Left cardiac atrium (tissue), 4 donors: Measurements from ENCODE around the gene DNAJB11. TPM values are rescaled to one million over a fixed set of nuclear protein-coding genes. Genes with fewer than 3 reads are reported as not detected.

Experiments used
- ATAC-seq, 2 donors: fragments of 200-7000 bp; cut with Tn5 transposase; one replicate each; pipeline ENCODE4 v1.9.1; 2020; ENCODE audit warnings: mild to moderate bottlenecking in 2 of 2, moderate library complexity in 2 of 2
- DNase-seq: peaks from one replicate; pipeline ENCODE4 v3.0.0-alpha.2; 2020
- intact Hi-C, 2 donors: fragments of 100-400 bp; cut with DNase I; formaldehyde crosslinking; loops; one replicate each; pipeline versions ENCODE4 v1.14.1 to v1.15.1; 2022 to 2023
- total RNA-seq, 2 donors: library from RNA; stranded (reverse); fragmentation: NEBNext Ultra II Directional; extraction: Animal tissue kit (Norgen Biotek cat#: 25700); gene quantifications; one replicate each; pipeline ENCODE4 v1.2.1, GENCODE V29; 2021
- donor health status: DM: no; HTN: yes; CAD: no.
- donor health status: DM: no; HTN: yes; CAD: no; lungs with severe emphysema.
- donor health status: DM: yes; HTN: yes; CAD: no.
- donor health status: Dilated cardiomyopathy.

Gene DNAJB11
- total RNA-seq, 2 donors from 2014 or later = 43.6 to 52.8 TPM

GRCh38 chr3:186589856-186590579 lies 19.5 kb downstream of the DNAJB11 start:
- intact Hi-C loops = no loop called here
- peak; percentile 36 for DNase-seq
- peak in 1 of 2 donors; percentile 78 for ATAC-seq

- ATAC-seq (no peak), DNase-seq (no peak)
- intact Hi-C loops = no loop called here
Measured at GRCh38 chr3:186590580-186591295, 20.2 kb downstream of the DNAJB11 start.

DNA sequence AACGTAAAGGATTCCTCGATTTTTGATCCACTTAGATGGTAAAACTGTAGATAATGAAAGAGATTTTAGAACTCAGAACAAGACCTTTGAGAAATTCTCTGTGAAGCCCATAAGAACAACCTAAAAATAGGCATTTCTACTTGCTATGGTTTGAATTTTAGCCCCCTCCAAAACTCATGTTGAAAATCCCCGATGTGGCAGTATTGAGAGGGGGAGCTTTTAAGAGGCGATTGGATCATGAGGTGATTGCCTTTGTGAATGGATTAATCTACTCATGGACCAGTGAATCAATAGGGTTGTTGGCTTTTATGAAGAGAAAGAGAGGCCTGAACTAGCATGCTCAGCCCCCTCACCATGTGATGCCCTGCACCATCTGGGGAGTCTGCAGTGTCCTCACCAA lies 22.2 kb downstream of the DNAJB11 start:
- no peak for ATAC-seq
- no peak for DNase-seq
- intact Hi-C loops = no loop called here

DNA sequence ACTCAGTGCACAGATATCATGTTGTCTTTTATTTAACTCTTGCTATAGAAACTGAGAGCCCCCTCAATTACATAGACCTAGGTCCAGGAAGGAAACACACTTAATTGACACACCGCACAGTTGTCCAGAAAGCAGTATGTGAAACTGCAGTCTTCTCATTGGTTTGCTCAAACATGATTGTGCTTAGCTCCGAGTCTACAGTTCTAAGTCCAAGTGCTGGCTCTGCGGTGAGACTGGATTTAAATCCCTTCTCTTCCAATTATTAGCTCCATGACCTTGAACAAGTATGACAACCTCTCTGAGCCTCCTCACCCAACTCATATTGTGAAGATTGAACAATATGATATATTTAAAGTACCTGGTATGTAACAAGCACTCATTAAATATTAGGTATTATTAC lies 23.3 kb downstream of the DNAJB11 start:
- intact Hi-C loops = no loop called here
- DNase-seq = no peak
- no peak for ATAC-seq

- DNase-seq (no peak), ATAC-seq (no peak)
- intact Hi-C loops = no loop called here
Measured at GRCh38 chr3:186594591-186595113, 24.1 kb downstream of the DNAJB11 start.

DNA sequence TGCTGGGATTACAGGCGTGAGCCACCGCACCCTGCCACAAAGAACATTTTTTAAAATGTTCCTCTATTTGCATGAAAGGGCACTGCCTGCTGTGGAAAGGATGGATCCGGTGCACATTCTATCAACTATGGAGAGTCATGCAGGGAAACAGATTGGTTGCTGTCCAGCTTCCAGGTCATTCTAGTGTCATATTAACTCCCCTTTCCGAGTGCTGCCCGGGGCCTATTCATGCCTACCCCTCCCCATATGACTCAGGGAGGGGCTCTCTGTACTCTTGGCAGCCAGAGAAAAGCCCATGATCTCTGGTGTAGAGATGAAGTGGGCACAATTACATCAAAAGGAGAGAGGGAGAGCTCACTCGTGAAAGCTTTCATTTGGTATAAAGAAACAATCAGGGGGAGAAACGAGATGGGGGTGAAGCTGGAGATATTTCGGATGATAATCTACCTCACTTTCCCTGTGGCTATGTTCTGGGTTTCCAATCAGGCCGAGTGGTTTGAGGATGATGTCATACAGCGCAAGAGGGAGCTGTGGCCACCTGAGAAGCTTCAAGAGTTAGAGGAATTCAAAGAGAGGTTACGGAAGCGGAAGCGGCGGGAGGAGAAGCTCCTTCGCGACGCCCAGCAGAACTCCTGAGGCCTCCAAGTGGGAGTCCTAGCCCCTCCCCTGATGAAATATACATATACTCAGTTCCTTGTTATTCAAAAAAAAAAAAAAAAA lies 26.2 kb downstream of the DNAJB11 start:
- peak in 1 of 2 donors; percentile 45 for ATAC-seq
- intact Hi-C loops = no loop called here

GRCh38 chr3:186598108-186598784 lies 27.7 kb downstream of the DNAJB11 start:
- ATAC-seq = peak; percentile 93 to 94
- peak; percentile 76 for DNase-seq
- intact Hi-C loops = no loop called here

More for the DNA sequence above, 26.2 kb downstream of the DNAJB11 start:
- DNase-seq = no peak

DNA sequence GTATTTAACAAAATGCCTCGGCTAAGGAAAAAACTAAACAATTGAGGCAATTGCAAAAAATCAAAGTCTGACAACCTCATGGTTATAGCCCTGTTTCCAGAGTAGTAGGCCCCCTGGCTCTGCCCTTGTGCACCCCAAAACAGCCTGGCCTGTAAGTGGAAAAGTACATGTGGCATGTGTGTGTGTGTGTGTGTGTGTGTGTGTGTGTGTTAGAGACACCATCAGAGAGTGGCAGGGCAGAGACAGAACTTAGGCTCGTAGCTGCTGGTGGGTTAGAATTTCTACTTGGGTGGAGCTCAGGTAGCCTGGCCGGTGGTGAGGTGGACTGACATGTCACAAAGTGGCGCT lies 28.2 kb downstream of the DNAJB11 start:
- ATAC-seq = peak; percentile 12 to 13
- DNase-seq = no peak
- intact Hi-C loops = no loop called here

DNA sequence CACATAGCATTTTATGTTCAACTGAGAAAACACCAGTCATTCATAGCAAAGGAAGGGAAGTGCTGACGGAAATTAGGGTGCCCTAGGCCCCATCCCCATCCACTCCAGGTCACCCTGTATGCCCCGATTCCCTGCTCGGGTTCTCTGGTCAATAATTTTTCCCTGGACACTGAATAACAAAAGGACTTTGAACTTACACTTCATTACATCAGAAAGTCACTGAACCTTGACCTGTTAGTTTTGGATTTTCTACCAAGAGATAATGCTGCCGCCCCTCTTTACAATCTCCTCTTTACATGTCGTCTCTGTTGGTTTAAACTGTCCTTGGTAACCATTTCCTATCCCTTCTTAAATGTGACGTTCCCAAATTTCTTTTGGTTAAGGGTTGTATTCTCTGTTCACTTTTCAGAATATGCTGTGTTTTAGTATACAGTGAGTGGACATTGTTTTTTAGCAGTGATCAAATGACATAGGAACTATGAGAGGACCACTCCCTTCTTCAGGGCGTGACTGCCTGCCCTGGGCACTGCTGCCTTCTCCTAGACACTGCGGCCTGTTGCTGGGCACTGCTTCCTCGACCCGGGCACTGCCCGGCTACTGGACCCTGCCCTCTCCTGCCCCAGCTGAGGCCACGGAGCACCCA lies 28.7 kb downstream of the DNAJB11 start:
- ATAC-seq (no peak), DNase-seq (no peak)
- intact Hi-C loops = no loop called here

GRCh38 chr3:186599785-186600166 lies 29.3 kb downstream of the DNAJB11 start:
- ATAC-seq (no peak), DNase-seq (no peak)
- intact Hi-C loops = no loop called here

GRCh38 chr3:186600896-186601295 lies 30.4 kb downstream of the DNAJB11 start:
- no peak for DNase-seq
- no peak for ATAC-seq
- intact Hi-C loops = no loop called here

GRCh38 chr3:186603159-186603558 lies 32.6 kb downstream of the DNAJB11 start:
- no peak for DNase-seq
- ATAC-seq = no peak
- intact Hi-C loops = no loop called here

GRCh38 chr3:186605078-186605477 lies 34.6 kb downstream of the DNAJB11 start:
- no peak for ATAC-seq
- intact Hi-C loops = no loop called here
- no peak for DNase-seq

- DNase-seq (no peak), ATAC-seq (no peak)
- intact Hi-C loops = no loop called here
Measured at GRCh38 chr3:186605561-186606545, 35.3 kb downstream of the DNAJB11 start.

DNA sequence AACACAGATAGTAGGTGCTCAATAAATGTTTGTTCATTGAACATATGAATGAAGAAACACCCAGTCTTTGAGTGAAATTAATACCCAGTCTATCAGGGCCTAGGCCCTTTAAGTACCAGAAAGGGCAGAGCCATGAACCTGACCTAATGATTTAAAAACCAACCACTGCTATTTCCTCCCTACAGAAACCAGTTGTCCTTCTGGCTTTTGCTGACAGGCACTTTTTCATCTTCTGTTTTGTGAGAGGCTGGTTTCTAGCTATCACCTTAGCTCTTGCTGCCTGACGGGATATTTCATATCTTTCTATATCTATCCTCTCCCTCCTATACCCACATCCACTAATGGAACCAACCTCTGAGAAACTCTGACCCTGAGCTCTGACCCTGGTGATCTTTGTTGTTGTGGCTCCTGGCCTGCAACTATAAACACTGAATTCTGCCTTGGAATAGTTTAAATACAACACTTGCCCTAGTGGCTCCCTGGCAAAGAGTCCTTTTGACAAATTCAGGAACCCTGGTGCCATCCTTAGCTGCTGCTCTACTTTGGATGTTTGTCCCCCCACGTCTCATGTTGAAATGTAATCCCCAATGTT lies 38.2 kb downstream of the DNAJB11 start:
- intact Hi-C loops = no loop called here
- DNase-seq (no peak), ATAC-seq (no peak)

GRCh38 chr3:186609247-186609868 lies 38.8 kb downstream of the DNAJB11 start:
- no peak for DNase-seq
- intact Hi-C loops = no loop called here
- ATAC-seq = peak in 1 of 2 donors; percentile 38

DNA sequence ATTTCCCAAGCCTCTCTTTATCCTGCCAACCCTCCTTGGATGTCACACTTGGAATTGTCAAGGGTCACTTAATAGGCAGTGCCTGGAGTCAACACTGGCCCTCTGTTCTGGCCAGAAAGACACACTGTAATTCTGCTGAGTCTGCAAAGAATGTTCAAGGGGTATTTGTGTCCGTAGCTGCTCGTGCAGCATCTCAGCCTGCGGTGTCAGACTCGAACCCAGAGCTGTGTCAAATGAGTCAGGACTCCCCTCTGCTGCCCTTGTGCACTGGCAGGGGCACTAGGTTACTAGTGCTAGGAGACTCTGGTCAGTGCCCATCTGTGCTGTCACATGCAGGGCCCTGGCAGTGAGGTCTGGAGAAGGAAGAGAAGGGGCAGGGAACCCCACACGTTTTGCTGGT lies 41.5 kb downstream of the DNAJB11 start:
- DNase-seq = no peak
- ATAC-seq = no peak
- intact Hi-C loops = loop anchor here (5.0 to 10.0 kb wide), 4 partner anchors 143 to 627 kb away; no protein-coding TSS in a partner anchor
